HG02943 (cell line): Measurements from ENCODE around the gene UBXN2A.
"Not testable (repeated sequence)": the region's sequence is repeated elsewhere in the genome, so short reads cannot be mapped to it uniquely, and the experiment has no call there.

Experiments used
- ATAC-seq: cut with Tn5 transposase; IDR thresholded peaks from one replicate; pipeline ENCODE4 v1.9.1; 2021; ENCODE audit warnings: mild to moderate bottlenecking, low read depth, moderate library complexity; ENCODE audit not compliant: unreplicated experiment

UBXN2A gene

GRCh38 chr2:24040511-24040910 is 100.2 kb downstream of the UBXN2A start:
- ATAC-seq = no peak

DNA sequence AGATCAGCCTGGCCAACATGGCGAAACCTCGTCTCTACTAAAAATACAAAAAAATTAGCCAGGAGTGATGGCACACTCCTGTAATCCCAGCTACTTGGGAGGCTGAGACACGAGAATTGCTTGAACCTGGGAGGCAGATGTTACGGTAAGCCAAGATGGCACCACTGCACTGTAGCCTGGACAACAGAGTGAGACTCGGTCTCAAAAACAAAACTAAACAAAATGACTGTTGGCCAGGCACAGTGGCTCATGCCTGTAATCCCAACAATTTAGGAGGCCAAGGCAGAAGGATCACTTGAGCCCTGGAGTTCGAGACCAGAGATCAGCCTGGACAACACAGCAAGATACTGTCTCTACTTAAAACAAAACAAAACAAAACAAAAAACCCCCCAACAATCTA is 102.9 kb downstream of the UBXN2A start:
- ATAC-seq = not testable (repeated sequence)

GRCh38 chr2:24045511-24046508 is 105.5 kb downstream of the UBXN2A start:
- ATAC-seq = no peak

GRCh38 chr2:24046599-24046929 is 106.3 kb downstream of the UBXN2A start:
- ATAC-seq = no peak

DNA sequence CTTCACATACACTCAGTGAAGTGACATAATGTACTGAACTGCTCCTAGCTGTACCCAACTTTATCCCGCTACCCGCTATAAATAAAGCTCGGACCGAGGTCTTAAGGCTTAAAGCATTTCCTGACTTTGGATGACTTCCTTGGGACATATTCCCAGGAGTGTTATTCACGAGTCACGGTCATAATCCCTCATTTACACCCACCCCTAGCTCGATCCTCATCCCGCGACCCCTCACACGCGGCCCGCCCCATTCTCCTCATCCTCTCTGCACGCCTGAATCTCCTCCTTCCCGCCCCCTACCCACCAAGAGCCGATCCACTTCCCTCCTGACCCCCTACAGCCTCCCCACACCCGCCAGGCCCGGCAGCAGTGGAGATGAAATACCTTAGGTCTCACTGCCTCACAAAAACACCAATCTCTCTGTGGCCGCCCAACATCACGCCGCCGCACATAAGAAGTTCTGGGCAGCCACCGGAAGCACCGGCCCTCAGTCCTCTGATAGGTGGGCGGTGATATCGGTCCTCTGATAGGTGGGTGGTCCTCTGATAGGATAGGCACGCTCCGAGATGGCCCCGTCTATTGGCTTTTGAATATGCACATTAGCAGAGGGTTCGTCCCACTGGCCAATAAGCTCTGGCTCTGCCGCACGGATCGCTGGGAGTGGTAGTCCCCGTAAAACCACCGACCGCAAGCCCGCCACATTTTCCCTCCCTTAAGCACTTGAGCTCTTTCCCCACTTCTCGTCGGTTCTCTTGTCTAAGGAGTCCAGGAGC is 106.9 kb downstream of the UBXN2A start, which contains the start of gene WDCP:
TSS of gene WDCP (minus strand) at position 462 of the 773 bp plus-strand sequence. CDS start 7,897 bp downstream, outside the sequence.
- peak; percentile 99 for ATAC-seq

DNA sequence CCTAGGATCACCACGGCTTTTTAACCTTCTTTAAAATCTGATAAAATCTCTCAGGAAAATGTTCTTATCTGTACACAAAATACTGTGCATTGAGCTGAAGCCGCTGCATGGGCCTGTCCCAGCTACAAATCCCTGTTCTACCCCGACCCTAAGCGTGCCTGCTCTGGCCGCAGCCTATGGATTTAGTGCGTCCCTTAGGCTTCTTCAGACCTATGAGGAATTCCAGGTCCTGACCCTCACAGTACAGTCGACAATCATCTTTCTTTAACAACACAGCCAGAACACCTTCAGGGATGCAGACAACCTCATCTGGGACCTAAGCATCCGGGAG is 107.4 kb downstream of the UBXN2A start:
- ATAC-seq = peak; percentile 4

DNA sequence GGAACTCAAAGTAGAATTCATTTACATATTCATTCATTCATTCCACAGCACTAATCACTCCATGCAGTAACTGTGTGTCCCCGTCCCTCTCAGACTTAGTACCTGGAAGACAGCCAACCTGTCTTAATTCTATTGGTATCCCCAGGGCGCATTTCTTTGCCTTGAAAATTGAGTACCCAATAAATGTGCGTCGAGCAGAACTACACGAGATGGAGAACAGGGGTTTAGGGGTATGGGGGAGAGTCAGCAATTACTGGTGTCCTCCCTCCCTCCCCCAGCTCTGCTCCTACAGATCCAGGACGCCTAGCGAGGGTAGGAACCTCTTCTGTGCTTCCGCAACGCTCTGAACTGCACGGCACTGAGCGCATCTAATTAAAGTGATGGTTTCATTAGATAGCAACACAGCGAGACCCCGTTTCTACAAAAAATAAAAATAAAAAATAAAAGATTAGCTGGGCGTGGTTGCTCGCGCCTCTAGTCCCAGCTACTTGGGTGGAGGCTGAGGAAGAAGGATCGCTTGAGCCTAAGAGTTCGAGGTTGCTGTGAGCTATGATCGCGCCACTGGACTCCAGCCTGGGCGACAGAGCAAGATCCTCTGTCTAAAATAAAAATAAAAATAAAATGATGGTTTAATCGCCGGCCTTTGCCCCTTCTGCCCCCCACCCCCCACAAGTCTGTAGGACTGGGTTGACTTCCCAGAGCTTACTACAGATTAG is 108.7 kb downstream of the UBXN2A start:
- ATAC-seq = no peak

- ATAC-seq = no peak
These were observed 109.3 kb downstream of the UBXN2A start, which contains the start of gene FKBP1B for GRCh38 chr2:24049485-24050021. TSS of gene FKBP1B (plus strand) at chr2:24049741. CDS start at chr2:24049850, 109 bp downstream.

DNA sequence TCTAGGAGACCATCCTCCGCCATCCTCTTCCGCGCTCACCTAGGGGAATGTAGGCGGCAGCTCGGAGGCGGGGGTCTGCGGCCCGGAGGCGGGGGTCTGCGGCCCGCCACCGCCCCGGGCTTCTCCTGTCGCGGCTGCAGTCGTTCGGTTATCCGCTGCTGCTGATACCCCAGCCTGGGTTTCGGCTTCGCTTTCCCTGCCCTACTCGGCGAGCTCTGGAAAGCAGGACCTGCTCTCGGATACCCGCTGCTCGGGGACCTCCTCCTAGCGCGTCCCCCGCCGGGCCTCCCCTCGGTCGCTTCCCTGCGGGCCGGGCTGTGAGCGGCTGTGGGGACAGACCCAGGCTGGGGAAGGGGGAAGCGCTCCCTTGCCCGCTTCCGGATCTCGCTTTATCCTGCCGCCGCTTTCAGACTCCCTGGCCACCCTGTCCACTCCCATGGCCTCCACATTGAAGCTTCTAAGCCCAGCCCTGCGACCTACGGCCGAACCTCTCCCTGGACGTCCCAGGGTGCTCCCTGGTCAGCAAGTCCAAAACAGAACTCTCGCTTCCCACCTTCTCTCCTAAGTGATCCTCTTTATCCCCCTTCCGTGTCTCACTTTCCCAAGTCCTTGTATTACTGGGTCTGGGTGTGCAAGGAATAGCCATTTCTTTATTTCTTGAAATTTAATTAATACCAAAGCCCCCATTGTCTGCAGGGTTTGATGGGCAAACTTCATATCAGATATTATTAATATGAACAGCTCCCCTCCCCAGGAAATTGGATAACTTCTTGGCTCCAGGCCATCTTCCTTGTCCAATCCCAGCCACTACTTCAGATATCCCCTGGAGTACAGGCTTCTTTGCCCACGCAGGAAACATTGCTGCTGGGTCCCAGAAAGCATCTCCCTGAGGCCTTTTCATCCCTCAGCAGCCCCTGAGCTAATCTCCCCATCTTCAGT is 110.0 kb downstream of the UBXN2A start:
- ATAC-seq = no peak

GRCh38 chr2:24051833-24052232 is 111.6 kb downstream of the UBXN2A start:
- no peak for ATAC-seq

GRCh38 chr2:24052951-24053350 is 112.7 kb downstream of the UBXN2A start:
- ATAC-seq = no peak
